Vagina (tissue), 2 donors: ENCODE data around the gene ARMC9. TPM values are rescaled to one million over a fixed set of nuclear protein-coding genes. Genes with fewer than 3 reads are reported as not detected.
A peak's percentile ranks its signal among the peaks of the same experiment; 100 is the strongest.

ENCODE experiments used
- DNase-seq, 2 donors: peaks; one replicate each; pipeline ENCODE4 v3.0.0-alpha.2; 2017; ENCODE audit errors: extremely low spot score in 2 of 2
- H3K27ac ChIP-seq: fragments of 200-600 bp; sonication (generic); one replicate; pipeline ENCODE4 v1.5.1; 2019
- H3K27me3 ChIP-seq: fragments of 200-600 bp; sonication (generic); one replicate; pipeline ENCODE4 v1.5.1; 2019
- H3K36me3 ChIP-seq, 2 donors: fragments of 200-600 bp; sonication (generic); one replicate each; pipeline ENCODE4 v1.5.1; 2017 to 2019
- H3K4me1 ChIP-seq: fragments of 200-600 bp; sonication (generic); one replicate; pipeline ENCODE4 v1.5.1; 2019
- H3K4me3 ChIP-seq, 2 donors: fragments of 200-600 bp; sonication (generic); 1 replicate in 1 of 2; 2 replicates in 1 of 2; pipeline ENCODE4 v1.5.1; 2016 to 2019
- H3K9me3 ChIP-seq: fragments of 200-600 bp; sonication (generic); one replicate; pipeline ENCODE4 v1.5.1; 2019
- CTCF ChIP-seq, 3 experiments: fragments of 450-650 bp in 2 of 3; fragments of 200-600 bp in 1 of 3; sonication (generic) in 1 of 3; IDR thresholded peaks; one replicate each; pipeline ENCODE4 v1.5.1; 2017 to 2019; ENCODE audit warnings: antibody characterized with exemption in 3 of 3, mild to moderate bottlenecking in 2 of 3, moderate library complexity in 2 of 3
- POLR2A ChIP-seq, 2 donors: fragments of 450-650 bp; IDR thresholded peaks; one replicate each; pipeline ENCODE4 v1.6.1; 2017; ENCODE audit warnings: antibody characterized with exemption in 2 of 2, mild to moderate bottlenecking in 2 of 2, moderate library complexity in 2 of 2
- POLR2AphosphoS5 ChIP-seq, 2 donors: sonication (generic); formaldehyde crosslinking; IDR thresholded peaks; one replicate each; pipeline ENCODE4 v1.9.0; 2017; ENCODE audit warnings: antibody characterized with exemption in 2 of 2, mild to moderate bottlenecking in 2 of 2, low read depth in 1 of 2; ENCODE audit not compliant: insufficient read depth in 1 of 2
- intact Hi-C: fragments of 100-400 bp; cut with DNase I; formaldehyde crosslinking; loops from one replicate; pipeline ENCODE4 v1.15.1; 2023
- total RNA-seq: library from RNA; depleted of rRNA; stranded (reverse); fragments of >200 nt; gene quantifications from one replicate; pipeline ENCODE4 v1.2.3, GENCODE V29; 2016

Gene ARMC9
- total RNA-seq, 1 donor from 2014 or later: 16.0 TPM

- Histone ChIP-seq H3K36me3 (no peaks in the 10 kb centered on the region), H3K4me1 (peaks cover 18% of the 10 kb centered on the region), H3K27me3 (no peaks in the 10 kb centered on the region), H3K27ac (no peak overlapping the region), H3K9me3 (no peaks in the 10 kb centered on the region), H3K4me3 (no peak overlapping the region)
- intact Hi-C loops: no loop called here
- no peak for DNase-seq
- TF ChIP-seq POLR2A (IDR thresholded peaks at IDR 0.05) (no peak), POLR2AphosphoS5 (IDR thresholded peaks at IDR 0.05; ENCODE audit: insufficient read depth in 1 of 2, low read depth in 1 of 2) (no peak), CTCF (IDR thresholded peaks at IDR 0.05) (no peak)
Measured at GRCh38 chr2:231184319-231184718, 14.1 kb upstream of the ARMC9 start.

- peaks cover 13% of the 10 kb centered on the region for H3K4me1 ChIP-seq
- peak overlapping the region; percentile 13 for H3K27ac ChIP-seq
- intact Hi-C loops: no loop called here
- H3K36me3 ChIP-seq: no peaks in the 10 kb centered on the region
- no peak overlapping the region for H3K4me3 ChIP-seq
- TF ChIP-seq POLR2AphosphoS5 (IDR thresholded peaks at IDR 0.05; ENCODE audit: insufficient read depth in 1 of 2, low read depth in 1 of 2): no peak
- no peaks in the 10 kb centered on the region for H3K9me3 ChIP-seq
- no peaks in the 10 kb centered on the region for H3K27me3 ChIP-seq
- no peak for DNase-seq
Measured at GRCh38 chr2:231185050-231185725, 13.2 kb upstream of the ARMC9 start.

- intact Hi-C loops: no loop called here
- peaks cover 20% of the 10 kb centered on the region for H3K4me1 ChIP-seq
- H3K9me3 ChIP-seq: no peaks in the 10 kb centered on the region
- peak overlapping the region; percentile 13 for H3K27ac ChIP-seq
- no peak for DNase-seq
- H3K36me3 ChIP-seq: no peaks in the 10 kb centered on the region
- TF ChIP-seq POLR2AphosphoS5 (IDR thresholded peaks at IDR 0.05; ENCODE audit: insufficient read depth in 1 of 2, low read depth in 1 of 2): no peak
- TF ChIP-seq CTCF (IDR thresholded peaks at IDR 0.05): no peak
- TF ChIP-seq POLR2A (IDR thresholded peaks at IDR 0.05): no peak
- no peak overlapping the region for H3K4me3 ChIP-seq
- no peaks in the 10 kb centered on the region for H3K27me3 ChIP-seq
Measured at GRCh38 chr2:231185886-231186285, 12.5 kb upstream of the ARMC9 start.

- no peaks in the 10 kb centered on the region for H3K9me3 ChIP-seq
- no peak for DNase-seq
- no peak overlapping the region for H3K27ac ChIP-seq
- TF ChIP-seq CTCF (IDR thresholded peaks at IDR 0.05) (no peak), POLR2AphosphoS5 (IDR thresholded peaks at IDR 0.05; ENCODE audit: insufficient read depth in 1 of 2, low read depth in 1 of 2) (no peak), POLR2A (IDR thresholded peaks at IDR 0.05) (no peak)
- no peaks in the 10 kb centered on the region for H3K36me3 ChIP-seq
- H3K27me3 ChIP-seq: no peaks in the 10 kb centered on the region
- H3K4me1 ChIP-seq: peaks cover 24% of the 10 kb centered on the region
- H3K4me3 ChIP-seq: no peak overlapping the region
- intact Hi-C loops: no loop called here
Measured at GRCh38 chr2:231186325-231186724, 12.1 kb upstream of the ARMC9 start.

- Histone ChIP-seq H3K4me1 (peaks cover 37% of the 10 kb centered on the region), H3K27me3 (no peaks in the 10 kb centered on the region), H3K9me3 (no peaks in the 10 kb centered on the region), H3K4me3 (no peak overlapping the region), H3K27ac (no peak overlapping the region), H3K36me3 (no peaks in the 10 kb centered on the region)
- DNase-seq: no peak
- TF ChIP-seq CTCF (IDR thresholded peaks at IDR 0.05): no peak
- TF ChIP-seq POLR2A (IDR thresholded peaks at IDR 0.05): no peak
- no peak for TF ChIP-seq POLR2AphosphoS5 (IDR thresholded peaks at IDR 0.05; ENCODE audit: insufficient read depth in 1 of 2, low read depth in 1 of 2)
- intact Hi-C loops: no loop called here
Measured at GRCh38 chr2:231187736-231188505, 10.5 kb upstream of the ARMC9 start.
